NOMO-1 (cell line): Measurements from ENCODE around the gene PDZD2.

ENCODE experiments used
- DNase-seq, 2 experiments: peaks; one replicate each; lab custom pipeline; 2025; ENCODE audit not compliant: unreplicated experiment in 2 of 2; lab: John Stamatoyannopoulos, UW

PDZD2 gene

DNA sequence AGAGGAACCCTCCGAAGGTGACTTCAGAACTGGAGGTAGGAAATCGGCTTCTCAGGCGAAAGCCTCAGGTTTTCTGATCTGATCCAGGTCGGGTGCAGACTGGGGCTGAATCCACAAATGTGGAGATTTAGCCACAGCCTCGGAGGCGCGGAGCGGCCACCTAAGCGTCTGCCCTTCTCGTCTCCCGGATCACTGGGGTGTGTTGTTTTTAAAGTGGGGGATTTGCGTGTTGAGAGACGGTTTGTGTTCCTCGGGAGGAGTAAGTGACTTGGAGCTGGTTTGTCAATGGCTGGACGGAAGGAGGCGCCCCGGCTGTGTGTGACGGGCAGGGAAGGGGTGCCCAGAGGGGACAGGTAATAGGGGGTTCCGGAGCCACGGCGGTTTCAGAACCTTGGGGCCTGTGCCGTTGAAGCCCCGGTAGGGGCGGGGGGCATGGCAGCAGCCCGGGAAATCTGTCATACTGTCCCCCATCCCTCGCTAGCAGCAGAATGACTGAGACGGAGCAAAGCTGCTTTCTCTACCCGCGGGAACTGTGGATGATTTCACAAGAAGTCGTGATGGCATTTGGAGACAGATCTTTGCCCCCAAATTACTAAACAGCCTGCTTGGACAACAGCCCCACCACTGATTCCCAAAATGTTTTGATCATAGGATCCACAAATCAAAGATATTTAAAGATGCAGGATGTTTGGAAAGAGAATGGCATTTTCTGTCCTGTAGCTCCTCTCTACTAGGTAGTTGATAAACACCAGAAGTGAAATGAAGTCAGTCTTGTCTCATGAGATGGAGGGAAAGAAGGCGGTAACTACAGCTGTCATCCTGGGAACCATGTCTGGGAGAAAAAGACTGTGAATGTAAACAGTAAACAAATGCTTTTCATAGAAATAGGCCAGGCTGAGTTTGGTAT is 216.5 kb downstream of the PDZD2 start:
- DNase-seq = no peak

DNA sequence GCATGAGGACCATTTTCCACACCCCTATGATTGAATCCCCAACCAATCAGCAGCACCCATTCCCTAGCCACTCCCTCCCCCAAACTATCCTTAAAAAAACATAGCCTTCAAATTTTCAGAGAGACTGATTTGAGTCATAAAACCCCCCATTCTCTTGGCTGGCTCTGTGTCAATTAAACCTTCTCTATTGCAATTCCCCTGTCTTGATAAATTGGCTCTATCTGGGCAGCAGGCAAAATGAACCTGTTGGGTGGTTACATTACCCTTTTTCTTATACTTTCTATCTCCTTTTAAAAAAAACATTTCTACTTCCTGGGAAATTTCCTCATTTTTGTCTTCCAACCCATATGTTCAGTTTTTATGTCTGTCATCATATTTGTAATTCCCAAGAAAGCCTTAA is 220.2 kb downstream of the PDZD2 start:
- no peak for DNase-seq

DNA sequence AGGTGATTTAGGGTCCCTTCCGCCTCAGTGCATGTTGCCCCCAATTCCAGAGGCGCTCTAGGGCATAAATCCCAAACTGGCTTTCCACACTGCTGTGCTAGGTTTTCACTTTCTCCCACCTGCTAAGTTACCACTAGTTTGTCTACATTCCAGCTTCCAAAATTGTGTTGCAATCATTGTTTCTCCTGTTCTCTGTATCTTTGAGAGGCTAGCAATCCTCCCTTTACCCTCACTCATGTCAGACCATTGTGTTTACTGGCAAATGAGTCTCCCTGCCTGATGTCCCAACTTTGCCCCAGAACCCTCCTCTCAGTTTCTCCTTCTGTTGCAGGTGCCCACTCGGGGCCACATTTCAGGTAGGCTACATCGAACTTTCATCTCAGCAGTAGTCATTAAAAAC is 221.3 kb downstream of the PDZD2 start:
- no peak for DNase-seq

DNA sequence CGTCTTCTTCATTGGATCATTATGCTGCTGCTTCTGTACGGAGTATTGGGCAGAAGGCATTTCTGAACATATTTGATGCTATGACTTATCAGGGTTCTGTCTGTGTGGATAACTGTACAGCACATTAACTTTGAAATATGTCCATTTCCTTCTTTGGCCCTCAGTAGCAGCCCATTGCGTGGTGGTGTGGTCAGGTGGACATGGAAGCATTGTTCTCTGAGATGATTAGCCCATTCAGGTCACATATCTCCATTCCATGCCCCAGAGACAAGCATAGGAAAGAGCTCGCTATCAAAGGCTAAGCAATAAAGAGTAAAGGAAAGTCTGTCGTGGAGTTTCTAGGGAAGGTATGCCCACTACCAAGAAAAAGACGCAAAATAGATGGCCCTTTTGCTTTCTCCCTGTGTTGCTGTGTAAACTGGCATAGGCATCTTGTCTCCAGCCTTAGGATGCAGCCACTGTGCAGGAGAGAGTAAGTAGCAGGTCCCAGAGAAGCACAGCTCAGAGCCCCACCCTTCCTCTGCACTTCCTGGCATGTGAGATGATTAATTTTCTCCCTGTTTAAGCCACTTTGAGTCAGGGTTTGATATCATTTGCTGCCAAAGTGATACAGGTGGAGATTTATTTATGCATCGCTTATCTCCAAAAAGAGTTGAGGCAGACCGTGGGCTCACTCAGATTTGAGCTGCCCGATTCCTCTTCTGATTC is 221.9 kb downstream of the PDZD2 start:
- DNase-seq = no peak

DNA sequence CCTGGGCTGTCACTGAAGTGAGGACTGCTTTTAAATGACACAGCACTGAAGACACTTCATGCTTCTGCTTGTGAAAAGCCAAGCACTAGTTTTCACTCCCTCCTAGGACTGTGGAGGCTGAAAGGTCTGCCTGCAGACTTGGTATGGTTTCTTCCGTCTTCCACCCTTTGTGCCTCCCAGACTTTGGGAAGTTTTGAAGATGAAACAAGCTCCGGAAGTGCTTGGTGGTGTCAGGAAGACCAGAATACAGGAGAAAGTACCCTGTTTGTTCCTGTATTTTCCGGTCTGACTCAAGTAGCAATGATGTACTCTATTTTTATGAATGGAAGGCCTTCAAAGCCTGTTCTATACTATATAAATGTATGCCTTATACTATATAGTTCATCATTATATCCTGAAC is 222.7 kb downstream of the PDZD2 start:
- DNase-seq = no peak

DNA sequence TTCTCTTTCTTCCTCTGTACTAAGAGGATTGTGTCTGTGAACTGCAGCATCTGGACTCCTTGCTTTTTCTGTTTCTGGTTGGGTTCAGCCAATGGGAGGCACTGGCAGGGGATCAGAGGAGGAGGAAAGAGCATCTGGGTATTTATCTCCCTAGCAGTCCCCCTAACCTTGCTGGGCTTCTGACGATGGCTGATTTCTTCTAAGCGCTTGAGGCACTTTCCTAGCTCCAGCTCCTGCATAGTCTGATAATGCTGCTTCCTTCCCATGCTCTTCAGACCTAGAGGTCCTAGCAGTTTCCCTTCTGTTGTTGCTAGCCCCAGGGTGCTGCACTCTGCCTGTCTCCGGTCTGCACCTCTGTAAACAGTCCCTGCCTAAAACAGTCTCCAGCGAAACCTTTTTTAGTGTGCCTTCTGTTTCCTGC is 225.1 kb downstream of the PDZD2 start:
- DNase-seq = no peak

DNA sequence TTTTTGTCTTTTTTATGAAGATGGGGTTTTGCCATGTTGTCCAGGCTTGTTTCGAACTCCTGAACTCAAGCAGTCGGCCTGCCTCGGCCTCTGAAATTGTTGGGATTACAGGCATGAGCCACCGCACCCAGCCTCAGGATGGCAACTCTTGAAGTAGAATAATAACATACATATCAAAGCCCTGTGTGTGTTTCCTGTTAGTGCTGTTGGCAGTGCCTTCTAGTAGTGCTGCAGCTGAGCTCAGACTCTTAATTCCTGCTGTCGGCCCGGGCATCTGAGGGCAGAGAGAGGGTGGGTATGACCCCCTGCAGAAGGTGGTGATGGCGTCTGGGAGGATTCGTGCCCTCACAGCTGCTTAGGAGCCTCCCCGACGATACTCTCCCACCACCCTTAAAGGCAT is 227.2 kb downstream of the PDZD2 start:
- no peak for DNase-seq

DNA sequence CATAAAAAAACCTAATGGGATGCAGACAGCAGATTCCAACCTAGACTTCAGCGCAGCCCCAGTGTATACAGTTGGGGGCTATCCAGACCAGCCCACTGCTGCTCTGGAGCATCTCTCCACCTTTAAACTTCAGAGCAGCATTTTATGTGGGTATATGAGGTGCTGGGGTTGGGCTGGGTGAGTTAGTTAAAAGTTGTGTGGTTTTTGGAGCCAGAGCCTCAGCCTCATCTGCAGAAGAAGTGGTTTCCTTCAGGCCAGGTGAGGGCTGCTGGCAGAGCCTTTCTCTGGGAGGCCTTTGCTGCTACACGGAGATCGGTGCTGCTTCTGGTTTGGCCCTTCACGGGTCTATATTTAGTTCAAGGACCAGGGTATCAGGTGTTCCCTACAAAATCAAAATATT is 228.3 kb downstream of the PDZD2 start:
- DNase-seq = no peak

DNA sequence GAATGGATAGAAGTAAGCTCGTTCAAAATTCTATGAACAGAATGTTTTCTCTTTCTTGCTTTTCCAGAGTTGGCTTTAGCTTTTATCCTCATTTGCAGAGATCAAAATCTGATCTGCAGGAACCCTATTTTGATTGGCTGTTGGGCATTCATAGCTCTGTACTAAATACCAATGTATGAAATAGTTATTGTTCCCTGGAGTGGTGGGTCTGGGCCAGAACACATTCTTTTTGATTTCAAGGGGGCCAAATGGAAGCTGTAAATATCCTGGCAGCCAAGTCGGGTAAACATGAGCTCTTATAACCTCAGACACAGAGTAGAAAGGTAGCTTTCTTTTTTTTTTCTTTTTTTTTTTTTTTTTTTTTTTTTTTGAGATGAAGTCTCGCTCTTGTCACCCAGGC is 241.5 kb downstream of the PDZD2 start:
- no peak for DNase-seq

DNA sequence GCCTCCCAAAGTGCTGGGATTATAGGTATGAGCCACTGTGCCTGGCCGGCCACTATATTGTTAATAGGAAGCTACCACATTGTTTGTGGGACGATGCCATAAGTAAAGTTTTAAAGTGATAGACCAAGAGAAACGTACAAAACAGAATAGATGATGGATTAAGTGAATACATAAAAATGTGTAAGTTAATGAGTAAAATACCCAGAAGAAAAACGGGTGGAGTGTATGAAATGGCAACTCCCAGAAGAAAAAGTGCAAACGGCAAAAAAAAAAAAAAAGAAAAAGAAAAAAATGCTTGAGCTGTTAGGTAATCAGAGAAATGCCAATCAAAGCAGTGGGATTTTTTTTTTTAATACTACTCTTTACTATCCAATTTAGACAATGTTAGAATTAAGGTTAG is 246.0 kb downstream of the PDZD2 start:
- DNase-seq = no peak

DNA sequence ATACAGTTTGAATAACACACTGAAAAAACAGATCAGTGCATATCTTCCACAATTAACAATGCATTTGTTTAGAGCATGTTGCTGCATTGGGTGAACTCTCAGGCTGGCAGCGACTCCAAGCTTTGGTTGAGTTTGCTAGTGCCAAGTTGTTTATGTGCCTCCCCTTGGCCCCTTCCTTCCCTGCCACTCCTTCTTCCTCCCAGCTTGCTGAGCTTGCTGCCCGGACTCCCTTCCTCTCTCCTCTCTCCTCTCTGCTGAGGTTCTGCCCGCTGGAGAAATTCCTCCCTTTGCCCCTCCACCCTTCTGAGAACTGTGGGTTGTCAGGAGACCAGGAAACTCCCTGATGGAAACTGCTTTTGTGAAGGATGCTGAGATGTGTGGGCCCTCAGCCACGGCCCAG is 247.3 kb downstream of the PDZD2 start:
- DNase-seq = no peak

DNA sequence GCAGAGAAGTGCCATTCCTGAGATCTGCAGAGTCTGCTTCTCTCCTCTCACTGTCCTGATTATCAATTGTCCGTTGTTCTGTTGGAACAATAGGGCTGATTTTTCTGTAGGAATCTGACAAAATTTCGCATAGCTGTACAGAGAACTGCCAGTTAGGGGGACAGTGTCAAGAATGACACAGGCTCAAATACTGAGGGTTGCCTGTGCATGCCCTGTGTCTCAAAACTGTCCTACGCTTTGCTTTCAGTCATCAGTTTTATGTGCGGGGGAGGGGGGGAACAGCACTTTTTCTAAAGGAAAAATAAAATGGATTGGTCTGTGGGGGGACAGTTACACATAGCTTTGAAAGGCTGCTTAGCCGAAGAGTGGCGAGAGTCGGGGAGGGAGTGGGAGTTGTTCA is 248.6 kb downstream of the PDZD2 start:
- no peak for DNase-seq

DNA sequence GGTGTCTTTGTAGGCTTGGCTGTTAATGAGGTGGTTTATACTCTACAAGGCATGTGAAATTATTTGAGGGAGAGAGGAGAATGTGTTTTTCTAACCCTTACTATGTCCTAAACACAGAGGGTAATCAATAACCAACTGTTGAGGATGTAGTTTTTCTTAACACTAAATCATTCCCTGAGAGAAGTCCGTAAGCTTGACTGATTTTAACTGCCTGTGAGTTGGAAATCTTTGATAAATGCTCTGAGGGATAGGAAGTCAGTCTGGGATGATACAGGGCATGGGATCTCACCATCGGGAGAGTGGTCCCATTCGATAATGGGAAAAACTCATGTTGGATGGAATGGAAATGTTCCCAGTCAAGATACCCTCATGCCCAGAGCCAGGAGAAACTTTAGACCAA is 249.6 kb downstream of the PDZD2 start:
- no peak for DNase-seq

DNA sequence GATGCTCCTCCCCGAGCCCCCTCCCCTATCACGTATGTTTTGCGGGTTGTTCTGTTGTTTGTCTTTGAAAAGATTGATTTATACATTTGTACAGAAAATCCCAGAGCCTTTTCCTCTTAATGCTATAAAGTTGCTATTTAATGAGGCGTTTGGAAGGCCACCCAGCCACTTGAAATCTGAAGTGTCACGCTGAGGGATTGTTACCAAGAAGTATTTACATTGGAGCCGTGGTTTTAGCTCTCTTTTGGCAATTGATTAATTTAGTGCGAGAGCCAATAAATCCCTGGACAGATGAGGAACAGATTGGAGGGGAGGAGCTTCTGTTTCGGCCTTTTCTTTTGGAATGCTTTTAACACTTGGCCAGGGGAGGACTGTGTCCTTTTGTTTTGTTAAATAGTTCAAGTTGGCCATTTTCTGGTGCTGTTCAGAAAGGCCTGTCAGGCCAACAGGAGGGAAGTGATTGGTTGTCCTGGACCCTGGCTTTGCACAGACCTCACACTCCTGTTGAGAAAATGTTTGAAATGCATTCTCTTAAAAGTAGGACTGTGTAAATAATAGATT is 250.2 kb downstream of the PDZD2 start:
- no peak for DNase-seq

DNA sequence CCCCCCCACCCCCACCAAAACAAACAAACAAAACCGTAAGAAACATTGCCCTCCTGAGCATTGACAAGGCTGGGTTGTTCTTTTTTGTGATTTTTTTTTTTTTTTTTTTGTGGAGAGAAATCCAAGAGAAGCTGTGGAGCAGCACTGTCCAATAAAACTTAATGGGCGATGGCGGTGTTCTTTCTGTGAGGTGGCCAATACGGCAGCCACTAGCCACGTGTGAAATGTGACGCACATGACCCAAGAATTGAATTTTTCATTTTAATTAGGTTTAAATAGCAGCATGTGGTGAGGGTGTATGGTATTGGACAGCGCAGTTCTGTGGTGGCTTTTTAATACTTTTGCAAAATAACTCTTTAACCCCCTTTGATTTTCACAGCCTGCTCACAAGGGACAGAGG is 251.1 kb downstream of the PDZD2 start:
- DNase-seq = no peak

DNA sequence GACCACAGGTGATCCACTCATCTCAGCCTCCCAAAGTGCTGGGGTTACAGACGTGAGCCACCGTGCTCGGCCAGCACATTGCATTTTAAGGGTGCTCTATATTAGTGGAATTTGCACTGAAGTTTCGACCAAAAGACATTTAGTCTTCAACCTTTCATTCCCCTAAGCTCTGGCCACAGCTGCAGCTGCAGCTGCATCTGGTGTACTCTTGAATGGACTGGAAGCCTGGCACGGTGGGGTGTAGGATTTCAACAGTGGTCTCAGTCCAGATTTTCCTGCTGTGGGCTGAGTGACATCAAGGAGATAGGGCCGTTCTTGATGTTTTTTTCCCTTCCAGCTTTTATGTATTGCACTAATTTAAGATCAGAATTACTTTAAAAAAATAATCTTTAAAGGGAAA is 255.2 kb downstream of the PDZD2 start:
- no peak for DNase-seq

DNA sequence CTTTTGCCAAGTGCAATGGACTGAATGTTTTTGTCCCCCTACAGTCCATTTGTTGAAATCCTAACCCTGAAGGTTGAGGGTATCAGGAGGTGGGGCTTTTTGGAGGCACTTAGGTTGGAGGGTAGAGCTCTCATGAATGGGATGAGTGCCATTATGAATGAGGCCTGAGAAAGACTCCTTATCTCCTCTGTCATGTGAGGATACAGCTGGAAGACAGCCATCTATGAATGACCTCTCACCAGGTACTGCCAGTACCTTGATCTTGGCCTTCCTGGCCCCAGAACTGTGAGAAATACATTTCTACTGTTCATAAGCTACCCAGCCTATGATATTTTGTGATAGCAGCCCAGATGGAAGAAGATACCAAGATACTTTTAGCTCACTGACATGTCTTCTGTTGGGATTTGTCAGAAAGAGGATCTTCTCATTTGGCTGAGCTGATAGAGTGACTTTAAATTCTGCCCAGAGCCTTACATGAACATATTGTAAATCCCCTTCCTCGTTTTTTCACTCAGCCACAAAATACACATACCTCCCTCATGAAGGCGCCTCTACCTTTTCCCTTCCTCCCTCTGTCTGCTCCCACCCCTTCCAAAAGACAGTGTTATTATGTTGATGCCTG is 256.4 kb downstream of the PDZD2 start:
- no peak for DNase-seq

DNA sequence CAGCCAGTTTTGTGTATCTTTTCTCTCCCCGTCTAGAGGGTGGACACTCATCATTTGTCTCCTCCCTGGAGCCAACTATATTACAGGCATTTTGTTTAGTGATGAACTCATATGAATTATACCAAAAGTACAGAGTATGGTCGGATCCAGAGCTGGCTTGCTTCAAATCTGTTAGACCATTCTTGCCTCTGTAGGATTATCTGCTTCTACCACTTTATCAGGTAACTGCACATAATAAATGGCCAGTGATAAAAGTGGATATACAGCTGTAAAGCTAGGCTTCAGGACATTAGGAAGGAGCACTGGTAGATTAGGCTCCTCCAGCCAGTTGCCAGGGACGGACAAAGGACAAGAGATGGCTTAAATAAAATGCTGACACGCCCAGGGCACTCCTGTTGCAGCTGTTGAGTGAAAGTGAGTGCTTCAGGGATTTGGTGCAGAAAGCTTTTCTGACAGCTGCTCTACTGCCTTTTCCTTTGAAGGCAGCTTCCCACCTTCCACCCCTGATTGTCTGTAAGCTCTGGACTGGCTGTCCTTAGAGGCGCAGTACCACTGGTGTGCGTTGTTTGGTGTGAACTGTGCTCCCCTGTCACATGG is 259.2 kb downstream of the PDZD2 start:
- DNase-seq = no peak

DNA sequence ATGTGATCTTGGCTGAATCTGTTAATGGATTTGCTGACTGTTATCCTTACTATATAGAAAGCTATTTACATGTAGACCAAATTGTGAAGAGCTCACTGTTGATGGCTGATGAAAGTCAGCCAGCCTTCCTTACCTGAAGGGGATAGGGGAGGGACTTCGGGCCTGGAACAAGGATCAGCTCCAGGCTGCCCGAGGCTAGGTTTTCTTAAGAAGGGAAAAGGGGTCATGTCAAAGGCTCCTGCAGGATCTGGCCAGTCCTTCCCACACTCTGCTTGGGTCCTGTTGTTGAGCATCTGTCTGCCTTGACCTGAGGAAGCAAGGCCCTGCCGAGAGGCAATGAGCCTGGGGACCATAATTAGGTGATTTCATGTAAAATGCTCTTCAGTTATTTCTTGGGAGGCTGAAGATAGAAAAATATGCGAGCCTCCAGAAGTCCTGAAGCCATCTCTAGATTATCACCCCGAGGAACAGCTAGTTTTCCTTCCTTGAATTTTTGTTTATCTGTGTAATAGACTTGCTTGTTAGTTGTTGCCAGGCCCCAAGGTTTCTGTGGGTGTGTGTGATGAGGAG is 261.4 kb downstream of the PDZD2 start:
- DNase-seq = no peak

DNA sequence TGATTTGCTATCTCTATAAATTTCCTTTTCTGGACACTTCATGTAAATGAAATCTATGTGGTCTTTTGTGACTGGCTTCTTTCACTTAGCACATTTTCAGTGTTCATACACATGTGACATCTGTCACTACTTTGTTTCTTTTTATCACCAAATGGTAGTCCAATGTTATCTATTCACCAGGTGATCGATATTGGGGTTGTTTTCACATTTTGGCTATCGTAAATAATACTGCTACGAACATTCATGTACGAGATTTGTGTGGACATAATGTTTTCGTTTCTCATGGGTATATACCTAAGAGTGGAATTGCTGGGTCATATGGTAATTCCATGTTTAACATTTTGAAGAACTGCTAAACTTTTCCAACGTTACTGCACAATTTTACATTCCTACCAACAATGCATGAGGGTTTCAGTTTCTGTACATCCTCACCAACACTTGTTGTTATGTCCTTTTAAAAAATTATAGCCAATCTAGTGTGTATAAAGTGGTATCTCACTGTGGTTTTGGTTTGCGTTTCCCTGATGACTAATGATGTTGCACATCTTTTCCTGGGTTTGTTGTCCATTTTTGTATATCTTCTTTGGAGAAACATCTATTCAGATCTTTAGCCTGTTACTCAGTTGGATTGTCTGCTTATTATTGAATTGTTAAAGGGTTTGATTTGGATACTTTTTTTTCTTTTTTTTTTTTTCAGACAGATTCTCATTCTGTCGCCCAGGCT is 263.0 kb downstream of the PDZD2 start:
- no peak for DNase-seq
